GM10248 (cell line): Measurements from ENCODE around the gene CHKA.

Experiments
- CTCF ChIA-PET: fragments of 300-600 bp; sonication (Branson Sonifier 250); formaldehyde crosslinking; extraction: SDS; loops from one replicate; lab custom pipeline; 2021; ENCODE audit warnings: antibody characterized with exemption; lab: Yijun Ruan, JAX
- POLR2A ChIA-PET: fragments of 350-650 bp; sonication (Branson Sonifier 250); formaldehyde crosslinking; extraction: SDS; loops from one replicate; lab custom pipeline; 2020; ENCODE audit warnings: antibody characterized with exemption; lab: Yijun Ruan, JAX
- DNase-seq: peaks from one replicate; pipeline ENCODE4 v3.0.0; 2012; ENCODE audit errors: extremely low spot score
- TF ChIP-seq, protein P1 (sequence below): IDR thresholded peaks from 2 replicates; pipeline ENCODE4 v1.5.1; 2012; ENCODE audit warnings: mild to moderate bottlenecking, low read depth; ENCODE audit errors: extremely low read depth, missing control alignments, control extremely low read depth

Gene CHKA

DNA sequence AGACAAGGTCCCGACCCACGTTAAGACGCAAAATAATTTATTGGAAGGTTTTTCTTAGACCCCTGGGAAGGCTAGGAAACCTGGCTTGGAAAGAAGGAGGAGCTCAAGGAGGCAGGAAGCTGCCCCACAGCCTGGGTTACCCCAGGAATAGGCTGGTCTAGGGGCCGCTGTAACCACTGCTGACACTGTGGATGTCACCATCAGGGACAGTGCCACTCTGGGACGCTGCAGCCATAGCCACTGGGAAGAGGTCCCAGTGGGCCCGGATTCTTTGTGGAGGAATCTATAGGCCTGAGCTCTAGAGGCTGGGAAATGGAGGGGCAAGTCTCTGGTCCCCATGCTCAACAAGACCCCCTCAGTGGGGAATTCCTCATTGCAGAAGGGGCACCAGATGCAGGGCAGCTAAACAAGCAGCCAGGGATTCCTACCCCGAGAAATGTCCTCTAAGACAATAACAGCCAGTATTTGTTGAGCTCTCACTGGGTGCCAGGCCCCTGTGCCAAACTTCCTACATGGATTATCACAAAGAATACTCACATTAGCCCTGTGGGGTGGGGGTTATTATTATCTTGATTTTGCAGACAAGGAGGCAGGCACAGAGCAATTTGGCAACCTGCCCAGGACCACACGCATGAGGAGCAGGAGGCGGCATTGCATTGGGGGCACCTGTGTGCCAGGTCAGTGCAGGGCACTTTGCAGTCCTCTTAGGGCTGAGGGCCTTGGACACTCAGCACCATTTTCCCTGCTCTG, 19.5 kb upstream of the CHKA start:
- DNase-seq, result no peak
- TF ChIP-seq, protein P1, sequence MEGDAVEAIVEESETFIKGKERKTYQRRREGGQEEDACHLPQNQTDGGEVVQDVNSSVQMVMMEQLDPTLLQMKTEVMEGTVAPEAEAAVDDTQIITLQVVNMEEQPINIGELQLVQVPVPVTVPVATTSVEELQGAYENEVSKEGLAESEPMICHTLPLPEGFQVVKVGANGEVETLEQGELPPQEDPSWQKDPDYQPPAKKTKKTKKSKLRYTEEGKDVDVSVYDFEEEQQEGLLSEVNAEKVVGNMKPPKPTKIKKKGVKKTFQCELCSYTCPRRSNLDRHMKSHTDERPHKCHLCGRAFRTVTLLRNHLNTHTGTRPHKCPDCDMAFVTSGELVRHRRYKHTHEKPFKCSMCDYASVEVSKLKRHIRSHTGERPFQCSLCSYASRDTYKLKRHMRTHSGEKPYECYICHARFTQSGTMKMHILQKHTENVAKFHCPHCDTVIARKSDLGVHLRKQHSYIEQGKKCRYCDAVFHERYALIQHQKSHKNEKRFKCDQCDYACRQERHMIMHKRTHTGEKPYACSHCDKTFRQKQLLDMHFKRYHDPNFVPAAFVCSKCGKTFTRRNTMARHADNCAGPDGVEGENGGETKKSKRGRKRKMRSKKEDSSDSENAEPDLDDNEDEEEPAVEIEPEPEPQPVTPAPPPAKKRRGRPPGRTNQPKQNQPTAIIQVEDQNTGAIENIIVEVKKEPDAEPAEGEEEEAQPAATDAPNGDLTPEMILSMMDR, result no peak
- POLR2A ChIA-PET, result interaction anchor here (0.7 kb wide), 1 partner anchor 22 kb away, joined by 5 read pairs; no protein-coding TSS in a partner anchor
- CTCF ChIA-PET, result interaction anchor here (0.6 to 1.1 kb wide), 2 partner anchors 9 to 17 kb away, joined by 3 to 5 read pairs; no protein-coding TSS in a partner anchor

DNA sequence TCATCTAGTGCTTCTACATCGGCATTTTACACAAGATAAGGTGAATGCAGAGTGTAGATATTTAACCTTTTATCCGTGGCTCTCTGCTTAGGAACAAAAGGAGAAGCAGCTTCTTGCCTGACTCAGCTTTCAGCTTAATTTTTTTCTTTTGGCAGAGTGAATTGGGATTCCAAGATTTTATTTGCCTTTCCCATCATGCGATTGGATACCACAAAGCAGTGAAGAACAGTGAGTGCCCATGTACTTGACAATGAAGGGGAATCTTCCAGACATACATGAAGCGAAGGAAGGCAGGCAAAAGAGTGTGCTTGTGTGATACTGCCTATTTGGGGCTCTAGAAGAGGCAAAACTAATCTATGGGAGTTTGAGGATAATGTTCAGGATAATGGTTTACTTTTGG, 17.0 kb upstream of the CHKA start:
- CTCF ChIA-PET, result interaction anchor here (1.0 to 1.5 kb wide), 4 partner anchors 9 to 70 kb away, joined by 3 to 4 read pairs (median 3); no protein-coding TSS in a partner anchor
- POLR2A ChIA-PET, result no interaction called here
- TF ChIP-seq, protein P1, result no peak
- DNase-seq, result no peak

DNA sequence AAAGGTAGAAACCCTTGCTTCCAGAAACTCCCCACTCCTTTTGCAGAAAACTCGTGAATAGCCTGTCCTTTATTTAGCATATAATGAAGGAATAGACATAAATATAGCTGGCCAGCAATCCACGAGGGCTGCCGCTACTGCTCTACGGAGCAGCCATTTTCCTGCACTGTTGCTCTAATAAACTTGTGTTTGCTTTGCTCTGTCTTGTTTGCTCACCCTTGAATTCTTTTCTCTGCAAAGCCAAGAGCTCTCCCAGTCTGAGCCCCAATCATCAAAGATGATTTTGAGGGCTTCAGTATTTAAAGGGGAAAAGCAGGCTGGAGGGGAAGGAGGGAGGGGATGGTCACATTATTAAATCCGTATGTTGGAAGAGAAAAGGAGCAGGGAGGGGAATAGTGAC, 16.6 kb upstream of the CHKA start:
- DNase-seq, result no peak

DNA sequence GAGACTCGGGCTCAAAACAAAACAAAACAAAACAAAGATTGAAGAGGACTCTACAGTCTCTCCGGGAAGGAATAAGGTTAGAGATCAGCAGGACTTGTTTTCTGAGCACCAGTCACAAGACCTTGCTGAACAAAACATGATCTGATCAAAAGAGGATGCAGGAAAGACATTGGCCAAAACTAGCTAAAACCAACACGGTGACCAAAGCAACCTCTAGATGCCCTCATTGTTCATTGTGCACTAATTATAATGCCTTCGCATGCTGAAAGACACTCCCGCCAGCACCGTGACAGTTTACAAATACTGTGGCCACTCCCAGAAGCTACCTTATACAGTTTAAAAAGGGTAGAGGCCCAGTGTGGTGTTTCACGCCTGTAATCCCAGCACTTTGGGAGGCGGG, 15.7 kb upstream of the CHKA start:
- TF ChIP-seq, protein P1, result no peak
- no peak for DNase-seq
- ChIA-PET POLR2A (no interaction called here), CTCF (interaction anchor here (0.9 to 1.3 kb wide), 2 partner anchors 59 to 72 kb away, joined by 3 read pairs; no protein-coding TSS in a partner anchor)

More for the DNA sequence above, 16.6 kb upstream of the CHKA start:
- POLR2A ChIA-PET, result no interaction called here
- CTCF ChIA-PET, result interaction anchor here (1.3 to 1.5 kb wide), 2 partner anchors 14 to 71 kb away, joined by 3 to 4 read pairs; no protein-coding TSS in a partner anchor
- TF ChIP-seq, protein P1, result no peak

DNA sequence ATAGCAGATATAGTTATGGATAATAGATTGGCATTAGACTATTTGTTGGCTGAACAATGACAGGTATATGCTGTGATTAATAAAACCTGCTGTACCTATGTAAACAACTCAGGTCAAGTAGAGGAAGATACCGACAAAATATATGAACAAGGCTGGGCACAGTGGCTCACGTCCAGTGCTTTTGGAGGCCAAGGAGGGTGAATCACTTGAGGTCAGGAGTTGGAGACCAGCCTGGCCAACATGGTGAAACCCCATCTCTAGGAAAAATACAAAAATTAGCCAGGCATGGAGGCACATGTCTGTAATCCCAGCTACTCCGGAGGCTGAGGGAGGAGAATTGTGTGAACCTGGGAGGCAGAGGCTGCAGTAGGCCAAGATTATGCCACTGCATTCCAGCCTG, 14.0 kb upstream of the CHKA start:
- ChIA-PET POLR2A (no interaction called here), CTCF (interaction anchor here (0.6 kb wide), 1 partner anchor 107 kb away, joined by 3 read pairs; no protein-coding TSS in a partner anchor)
- DNase-seq, result no peak
- TF ChIP-seq, protein P1, result no peak

DNA sequence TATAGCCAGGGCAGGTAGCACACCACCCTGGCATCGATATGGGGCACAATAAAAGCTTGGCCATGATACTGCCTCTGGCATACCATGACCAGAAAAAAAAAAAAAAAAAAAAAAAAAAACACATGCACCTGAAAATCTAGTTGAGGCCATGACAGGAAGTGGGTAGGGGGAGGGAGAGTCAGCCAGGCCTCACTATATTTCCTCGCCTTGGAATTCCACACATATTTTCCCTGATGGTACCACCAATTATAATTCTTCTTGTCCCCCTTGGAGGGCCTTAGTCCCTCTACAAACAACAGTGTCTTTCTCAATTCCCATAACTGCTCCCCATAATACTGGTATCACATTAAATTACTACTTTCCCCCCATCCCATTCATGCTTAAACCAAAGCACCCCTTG, 12.6 kb upstream of the CHKA start:
- no peak for DNase-seq
- POLR2A ChIA-PET, result no interaction called here
- TF ChIP-seq, protein P1, result no peak
- CTCF ChIA-PET, result no interaction called here
